Suprapubic skin (tissue), 4 donors: ENCODE measurements around the gene FAM83F. TPM values are rescaled to one million over a fixed set of nuclear protein-coding genes. Genes with fewer than 3 reads are reported as not detected.

ENCODE experiments used
- DNase-seq, 2 donors: peaks; one replicate each; pipeline ENCODE4 v3.0.0-alpha.2; 2019; ENCODE audit warnings: low spot score in 2 of 2
- H3K27ac ChIP-seq: fragments of 200-600 bp; sonication (generic); one replicate; pipeline ENCODE4 v1.5.1; 2019
- H3K27me3 ChIP-seq: fragments of 200-600 bp; sonication (generic); one replicate; pipeline ENCODE4 v1.5.1; 2019
- H3K36me3 ChIP-seq: fragments of 200-600 bp; sonication (generic); one replicate; pipeline ENCODE4 v1.5.1; 2019
- H3K4me1 ChIP-seq: fragments of 200-600 bp; sonication (generic); one replicate; pipeline ENCODE4 v1.5.1; 2019
- H3K4me3 ChIP-seq: fragments of 200-600 bp; sonication (generic); one replicate; pipeline ENCODE4 v1.5.1; 2019; ENCODE audit warnings: mild to moderate bottlenecking
- H3K9me3 ChIP-seq: fragments of 200-600 bp; sonication (generic); one replicate; pipeline ENCODE4 v1.5.1; 2019
- CTCF ChIP-seq, 2 donors: fragments of 200-600 bp in 1 of 2; fragments of 450-650 bp in 1 of 2; sonication (generic) in 1 of 2; IDR thresholded peaks; one replicate each; pipeline ENCODE4 v1.5.1; 2016 to 2019; ENCODE audit warnings: antibody characterized with exemption in 2 of 2, mild to moderate bottlenecking in 1 of 2, moderate library complexity in 1 of 2
- EP300 ChIP-seq: sonication (generic); formaldehyde crosslinking; IDR thresholded peaks from one replicate; pipeline ENCODE4 v1.6.1; 2017; ENCODE audit warnings: antibody characterized with exemption
- POLR2A ChIP-seq, 2 donors: fragments of 450-650 bp; IDR thresholded peaks; one replicate each; pipeline ENCODE4 v1.6.1; 2017; ENCODE audit warnings: antibody characterized with exemption in 2 of 2, mild to moderate bottlenecking in 2 of 2, moderate library complexity in 2 of 2
- POLR2AphosphoS5 ChIP-seq, 3 donors: sonication (generic); formaldehyde crosslinking; IDR thresholded peaks; one replicate each; pipeline ENCODE4 v1.6.1; 2017; ENCODE audit warnings: antibody characterized with exemption in 3 of 3
- WGBS: methylation state at CpG from one replicate; pipeline ENCODE4 v1.1.5; 2018; 5-methylcytosine and 5-hydroxymethylcytosine counted together
- total RNA-seq, 4 donors: library from RNA; depleted of rRNA; stranded (reverse); fragments of >200 nt; gene quantifications; one replicate each; pipeline ENCODE4 v1.1.0, GENCODE V29; 2016

FAM83F gene
- total RNA-seq, 4 donors from 2014 or later = 54.5 to 78.1 (median 69.3) TPM

GRCh38 chr22:39952347-39952746, 42.4 kb upstream of the FAM83F start:
- H3K4me1 ChIP-seq = peaks cover 6% of the 10 kb centered on the region
- 78% methylated on average over 6 of the region's 6 CpGs for WGBS
- H3K4me3 ChIP-seq = no peak overlapping the region
- DNase-seq = no peak
- no peaks in the 10 kb centered on the region for H3K36me3 ChIP-seq
- no peak overlapping the region for H3K27ac ChIP-seq
- TF ChIP-seq POLR2AphosphoS5 (IDR thresholded peaks at IDR 0.05) = no peak
- TF ChIP-seq CTCF (IDR thresholded peaks at IDR 0.05) = no peak
- no peak for TF ChIP-seq EP300
- TF ChIP-seq POLR2A (IDR thresholded peaks at IDR 0.05) = no peak
- no peaks in the 10 kb centered on the region for H3K27me3 ChIP-seq
- no peaks in the 10 kb centered on the region for H3K9me3 ChIP-seq

- 86% methylated on average over 2 of the region's 2 CpGs for WGBS
- H3K4me1 ChIP-seq = peaks cover 6% of the 10 kb centered on the region
- H3K36me3 ChIP-seq = no peaks in the 10 kb centered on the region
- H3K4me3 ChIP-seq = no peak overlapping the region
- no peaks in the 10 kb centered on the region for H3K9me3 ChIP-seq
- DNase-seq = no peak
- TF ChIP-seq EP300 (no peak), CTCF (IDR thresholded peaks at IDR 0.05) (no peak), POLR2A (IDR thresholded peaks at IDR 0.05) (no peak), POLR2AphosphoS5 (IDR thresholded peaks at IDR 0.05) (no peak)
- H3K27me3 ChIP-seq = peaks cover 4% of the 10 kb centered on the region
- H3K27ac ChIP-seq = no peak overlapping the region
These were observed 41.7 kb upstream of the FAM83F start for GRCh38 chr22:39953101-39953500.

- no peak for DNase-seq
- H3K4me3 ChIP-seq = no peak overlapping the region
- no peaks in the 10 kb centered on the region for H3K9me3 ChIP-seq
- H3K27ac ChIP-seq = no peak overlapping the region
- WGBS = 90% methylated on average over 4 of the region's 4 CpGs
- no peaks in the 10 kb centered on the region for H3K36me3 ChIP-seq
- H3K27me3 ChIP-seq = peaks cover 4% of the 10 kb centered on the region
- peaks cover 10% of the 10 kb centered on the region for H3K4me1 ChIP-seq
- TF ChIP-seq POLR2AphosphoS5 (IDR thresholded peaks at IDR 0.05) (no peak), EP300 (no peak)
These were observed 40.1 kb upstream of the FAM83F start for GRCh38 chr22:39954584-39955055.

- Histone ChIP-seq H3K4me1 (peaks cover 13% of the 10 kb centered on the region), H3K36me3 (no peaks in the 10 kb centered on the region), H3K27me3 (peaks cover 4% of the 10 kb centered on the region), H3K9me3 (no peaks in the 10 kb centered on the region), H3K4me3 (no peak overlapping the region), H3K27ac (no peak overlapping the region)
- TF ChIP-seq POLR2AphosphoS5 (IDR thresholded peaks at IDR 0.05) (no peak), EP300 (no peak), POLR2A (IDR thresholded peaks at IDR 0.05) (no peak), CTCF (IDR thresholded peaks at IDR 0.05) (no peak)
- no peak for DNase-seq
- WGBS = 90% methylated on average over 2 of the region's 2 CpGs
These were observed 39.1 kb upstream of the FAM83F start for GRCh38 chr22:39955675-39956074.

GRCh38 chr22:39956932-39957664, 37.7 kb upstream of the FAM83F start:
- WGBS = 75% methylated on average over 9 of the region's 10 CpGs
- Histone ChIP-seq H3K4me1 (peaks cover 13% of the 10 kb centered on the region), H3K36me3 (no peaks in the 10 kb centered on the region), H3K27ac (no peak overlapping the region), H3K4me3 (no peak overlapping the region), H3K9me3 (no peaks in the 10 kb centered on the region), H3K27me3 (peaks cover 9% of the 10 kb centered on the region)
- TF ChIP-seq EP300 (no peak), POLR2AphosphoS5 (IDR thresholded peaks at IDR 0.05) (no peak), POLR2A (IDR thresholded peaks at IDR 0.05) (no peak), CTCF (IDR thresholded peaks at IDR 0.05) (no peak)
- DNase-seq = no peak
